HG03066 (cell line): Measurements from ENCODE around the gene KRTAP26-1.

ENCODE experiments used
- ATAC-seq: cut with Tn5 transposase; IDR thresholded peaks from one replicate; pipeline ENCODE4 v1.9.1; 2021; ENCODE audit warnings: low read depth; ENCODE audit not compliant: unreplicated experiment

The KRTAP26-1 gene

GRCh38 chr21:30271611-30272010 is 48.5 kb downstream of the KRTAP26-1 start:
- no peak for ATAC-seq

GRCh38 chr21:30271156-30271555 is 49.0 kb downstream of the KRTAP26-1 start:
- no peak for ATAC-seq

- ATAC-seq = no peak
Measured at GRCh38 chr21:30269803-30270530, 50.1 kb downstream of the KRTAP26-1 start.
